Mucosa of descending colon (tissue), 3 donors: ENCODE measurements around the gene MAGIX. TPM values are rescaled to one million over a fixed set of nuclear protein-coding genes. Genes with fewer than 3 reads are reported as not detected.
"Not testable (repeated sequence)": the region's sequence is repeated elsewhere in the genome, so short reads cannot be mapped to it uniquely, and the experiment has no call there.

Source experiments
- ATAC-seq: fragments of 200-7000 bp; cut with Tn5 transposase; one replicate; pipeline ENCODE4 v1.9.1; 2020; ENCODE audit warnings: mild to moderate bottlenecking, moderate library complexity
- DNase-seq, 3 donors: peaks; one replicate each; pipeline ENCODE4 v3.0.0-alpha.2; 2020
- H3K36me3 ChIP-seq: fragments of 200-600 bp; one replicate; pipeline ENCODE4 v1.8.0; 2021; ENCODE audit warnings: low read depth, mild to moderate bottlenecking
- H3K4me1 ChIP-seq: fragments of 200-600 bp; one replicate; pipeline ENCODE4 v1.8.0; 2021; ENCODE audit warnings: low read depth, mild to moderate bottlenecking
- H3K4me3 ChIP-seq: fragments of 200-600 bp; one replicate; pipeline ENCODE4 v1.8.0; 2021; ENCODE audit warnings: mild to moderate bottlenecking
- H3K9me3 ChIP-seq: fragments of 200-600 bp; one replicate; pipeline ENCODE4 v1.8.0; 2021; ENCODE audit warnings: mild to moderate bottlenecking
- intact Hi-C, 2 donors: fragments of 100-400 bp; cut with DNase I in 1 of 2; cut with micrococcal nuclease in 1 of 2; formaldehyde crosslinking; loops; one replicate each; pipeline versions ENCODE4 v1.11.0 to v1.11.1; 2022; cut with DNase I, micrococcal nuclease
- total RNA-seq, 3 donors: library from RNA; stranded (reverse); fragmentation: NEBNext Ultra II Directional in 2 of 3; extraction: Animal tissue kit (Norgen Biotek cat#: 25700) in 2 of 3; gene quantifications; one replicate each; pipeline versions ENCODE4 v1.2.1 to v1.2.4, GENCODE V29; 2021 to 2023
- TF ChIP-seq, protein P1 (sequence below): fragments of 200-600 bp; IDR thresholded peaks from one replicate; pipeline ENCODE4 v1.8.0; 2022; ENCODE audit warnings: antibody characterized with exemption, mild to moderate bottlenecking
- donor health status: DM: no; HTN: no; CAD: no; lungs with moderate emphysema.
- donor health status: DM: no; HTN: no; CAD: no.
- donor health status: DM: no; HTN: yes; CAD: no.

MAGIX gene
- total RNA-seq, 3 donors from 2014 or later, result 9.5 to 16.8 (median 15.6) TPM

DNA sequence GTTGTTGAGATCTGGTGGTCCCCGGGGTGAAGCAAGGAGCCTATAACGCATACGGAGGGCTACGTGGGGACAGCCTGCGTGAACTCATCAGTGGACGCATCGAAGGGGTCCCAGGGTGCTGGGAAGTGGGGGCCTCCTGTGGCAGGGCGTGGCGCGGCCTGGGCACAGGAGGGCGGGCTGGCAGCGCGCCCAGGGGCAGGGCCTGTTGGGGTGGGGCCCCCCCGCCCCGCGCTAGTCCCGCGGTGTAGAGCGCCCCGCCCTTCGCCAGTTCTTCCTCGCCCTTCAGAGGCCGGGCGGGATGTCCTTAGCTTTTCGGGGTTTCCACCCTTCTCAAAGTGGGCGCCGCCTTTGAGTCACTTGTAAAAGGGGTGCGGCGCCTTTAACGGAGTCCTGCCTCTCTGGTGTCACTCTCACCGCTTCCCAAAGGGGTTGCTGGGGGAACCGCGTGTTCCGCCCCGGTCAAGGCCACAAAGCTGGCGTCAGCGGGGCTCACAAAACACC, 9.8 kb downstream of the MAGIX start:
- H3K4me1 ChIP-seq, result peaks cover 8% of the 10 kb centered on the region
- TF ChIP-seq, protein P1, sequence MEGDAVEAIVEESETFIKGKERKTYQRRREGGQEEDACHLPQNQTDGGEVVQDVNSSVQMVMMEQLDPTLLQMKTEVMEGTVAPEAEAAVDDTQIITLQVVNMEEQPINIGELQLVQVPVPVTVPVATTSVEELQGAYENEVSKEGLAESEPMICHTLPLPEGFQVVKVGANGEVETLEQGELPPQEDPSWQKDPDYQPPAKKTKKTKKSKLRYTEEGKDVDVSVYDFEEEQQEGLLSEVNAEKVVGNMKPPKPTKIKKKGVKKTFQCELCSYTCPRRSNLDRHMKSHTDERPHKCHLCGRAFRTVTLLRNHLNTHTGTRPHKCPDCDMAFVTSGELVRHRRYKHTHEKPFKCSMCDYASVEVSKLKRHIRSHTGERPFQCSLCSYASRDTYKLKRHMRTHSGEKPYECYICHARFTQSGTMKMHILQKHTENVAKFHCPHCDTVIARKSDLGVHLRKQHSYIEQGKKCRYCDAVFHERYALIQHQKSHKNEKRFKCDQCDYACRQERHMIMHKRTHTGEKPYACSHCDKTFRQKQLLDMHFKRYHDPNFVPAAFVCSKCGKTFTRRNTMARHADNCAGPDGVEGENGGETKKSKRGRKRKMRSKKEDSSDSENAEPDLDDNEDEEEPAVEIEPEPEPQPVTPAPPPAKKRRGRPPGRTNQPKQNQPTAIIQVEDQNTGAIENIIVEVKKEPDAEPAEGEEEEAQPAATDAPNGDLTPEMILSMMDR, result no peak

DNA sequence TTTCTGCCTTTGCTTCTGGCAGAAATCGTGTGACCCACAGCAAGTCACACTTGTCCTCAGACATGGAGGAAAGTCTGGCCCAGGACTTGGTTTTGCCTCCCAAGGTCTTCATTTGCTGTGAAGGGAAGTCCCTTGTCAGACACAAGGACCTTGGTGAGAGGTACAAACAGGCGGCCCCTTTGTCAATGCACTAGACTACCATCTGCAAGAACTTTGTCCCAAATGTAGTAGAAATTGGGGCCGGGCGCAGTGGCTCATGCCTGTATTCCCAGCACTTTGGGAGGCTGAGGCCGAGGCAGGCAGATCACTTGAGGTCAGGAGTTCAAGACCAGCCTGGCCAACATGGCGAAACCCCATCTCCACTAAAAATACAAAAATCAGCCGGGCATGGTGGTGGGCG, 11.0 kb downstream of the MAGIX start:
- DNase-seq, ATAC-seq, intact Hi-C loops, H3K36me3 ChIP-seq, H3K4me1 ChIP-seq, H3K9me3 ChIP-seq, H3K4me3 ChIP-seq: not testable (repeated sequence)

More for the DNA sequence above, 9.8 kb downstream of the MAGIX start:
- Histone ChIP-seq H3K4me3 (peak overlapping the region; percentile 22), H3K9me3 (no peaks in the 10 kb centered on the region), H3K36me3 (no peaks in the 10 kb centered on the region)
- intact Hi-C loops, result no loop called here
- ATAC-seq, result peak; percentile 85
- peak; percentile 84 to 90 (median 86) for DNase-seq

DNA sequence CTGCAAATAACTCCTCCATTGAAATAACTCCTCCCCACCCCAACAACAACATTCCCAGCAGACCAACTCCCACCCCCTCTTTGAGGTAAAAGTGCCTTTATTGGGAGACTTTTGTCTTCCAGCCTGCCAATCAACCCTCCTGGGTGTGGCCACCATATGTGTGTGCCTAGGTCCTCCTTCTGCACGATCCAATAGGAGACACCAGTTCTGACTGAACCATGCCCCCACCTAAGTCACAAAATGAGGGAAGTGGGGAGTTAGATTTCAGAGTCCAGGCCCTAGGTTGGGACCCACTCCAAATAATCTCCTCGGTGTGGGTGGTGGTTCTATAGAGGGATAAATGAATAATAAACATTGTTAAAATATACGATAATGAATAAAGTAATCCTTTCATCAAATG, 12.2 kb downstream of the MAGIX start:
- H3K9me3 ChIP-seq, result no peaks in the 10 kb centered on the region
- DNase-seq (no peak), ATAC-seq (no peak)
- intact Hi-C loops, result no loop called here
- H3K4me3 ChIP-seq, result no peak overlapping the region
- TF ChIP-seq, protein P1, result no peak
- H3K36me3 ChIP-seq, result no peaks in the 10 kb centered on the region
- peaks cover 5% of the 10 kb centered on the region for H3K4me1 ChIP-seq

DNA sequence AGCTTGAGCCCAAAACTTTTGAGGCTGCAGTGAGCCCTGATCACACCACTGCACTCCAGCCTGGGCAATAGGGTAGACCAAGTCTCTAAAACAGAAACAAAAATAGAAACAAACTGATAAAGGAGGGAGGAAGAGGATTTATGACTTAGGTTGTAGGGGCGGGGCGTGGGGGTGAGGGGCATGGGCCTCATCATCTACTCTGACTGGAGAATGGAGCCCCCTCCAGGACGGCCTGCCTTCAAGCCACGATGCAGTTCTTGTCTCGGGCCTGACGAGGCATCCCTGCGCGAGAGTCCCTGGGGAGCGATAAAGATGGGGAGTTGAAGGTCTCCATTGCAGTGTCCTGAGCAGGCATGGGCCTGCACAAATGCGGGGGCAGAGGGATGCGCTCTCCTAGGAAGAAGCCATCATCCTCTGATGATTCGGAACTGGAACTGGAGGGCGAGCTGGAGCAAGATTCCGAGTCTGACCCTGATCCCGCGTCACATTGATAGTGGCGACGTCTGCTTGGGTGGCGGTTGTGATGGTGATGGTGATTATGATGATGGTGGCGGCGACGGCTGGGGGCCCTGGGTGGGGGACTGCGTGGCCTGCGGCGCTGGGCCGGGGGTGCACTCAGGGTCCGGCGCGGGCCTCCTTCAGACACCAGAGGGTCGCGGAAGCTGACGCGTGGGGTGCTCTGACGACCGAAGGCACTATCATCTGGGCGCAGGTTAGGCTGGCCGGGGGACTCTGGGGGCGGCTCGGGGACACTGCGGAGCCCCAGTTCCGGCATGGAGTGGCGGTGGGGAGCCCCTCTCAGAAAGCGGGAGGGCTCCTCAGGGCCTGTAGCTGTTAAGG, 13.1 kb downstream of the MAGIX start:
- ATAC-seq (no peak), DNase-seq (no peak)
- Histone ChIP-seq H3K4me1 (peaks cover 5% of the 10 kb centered on the region), H3K36me3 (no peaks in the 10 kb centered on the region), H3K9me3 (no peaks in the 10 kb centered on the region), H3K4me3 (no peak overlapping the region)
- TF ChIP-seq, protein P1, result no peak
- intact Hi-C loops, result no loop called here

DNA sequence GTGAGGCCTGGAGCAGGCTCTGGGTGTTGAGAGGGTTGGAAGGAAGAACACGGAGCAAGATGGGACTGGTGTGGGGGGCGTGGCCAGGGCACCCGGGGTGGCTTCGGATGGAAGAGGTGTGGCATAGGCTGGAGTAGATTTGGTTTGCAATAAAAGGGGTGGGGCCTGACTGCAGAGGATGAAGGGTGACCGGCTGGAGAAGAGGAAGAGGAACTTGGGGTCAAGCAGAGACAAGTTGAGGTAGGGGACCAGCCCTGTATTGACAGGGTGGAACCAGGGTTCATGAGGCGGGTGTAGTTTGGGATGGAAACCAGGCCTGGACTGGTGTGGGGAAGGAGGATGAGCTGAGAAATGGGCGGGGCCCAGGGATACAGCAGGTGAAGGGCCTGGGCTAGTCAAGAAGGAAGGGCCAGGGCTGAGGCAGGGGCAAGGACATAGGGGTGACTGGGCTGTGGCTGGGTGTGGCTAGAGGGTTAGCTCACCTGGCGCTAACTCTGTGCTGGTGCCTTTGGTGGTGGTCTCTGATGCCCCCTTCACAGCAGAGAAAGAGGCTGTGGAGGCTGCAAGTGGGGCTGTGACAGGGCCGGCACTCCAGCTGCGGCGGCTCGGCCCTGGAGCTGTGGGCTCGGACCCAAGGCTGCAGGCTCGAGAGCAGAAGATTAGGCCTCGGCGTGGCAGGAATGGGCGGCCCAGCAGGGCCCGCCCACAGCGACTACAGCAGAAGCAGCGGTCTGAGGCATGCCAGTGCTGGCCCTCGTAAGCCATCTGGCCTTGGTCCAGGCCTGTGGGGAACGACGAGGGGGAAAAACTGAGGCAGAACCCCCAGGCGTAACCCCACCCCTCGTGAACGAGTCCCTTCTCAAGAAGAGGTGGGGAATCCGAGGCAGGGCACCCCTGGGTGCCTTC, 14.1 kb downstream of the MAGIX start:
- DNase-seq (peak; percentile 56 to 74 (median 67)), ATAC-seq (peak; percentile 52)
- intact Hi-C loops, result no loop called here
- Histone ChIP-seq H3K9me3 (no peaks in the 10 kb centered on the region), H3K36me3 (no peaks in the 10 kb centered on the region), H3K4me3 (no peak overlapping the region), H3K4me1 (peaks cover 5% of the 10 kb centered on the region)
- TF ChIP-seq, protein P1, result no peak
